ENCODE data around the gene GSN.

The GSN gene

GRCh38 chr9:121353241-121354061, 85.5 kb downstream of the GSN start:
- peak; percentile 62 for DNase-seq (ENCODE audit: low spot score)

DNA sequence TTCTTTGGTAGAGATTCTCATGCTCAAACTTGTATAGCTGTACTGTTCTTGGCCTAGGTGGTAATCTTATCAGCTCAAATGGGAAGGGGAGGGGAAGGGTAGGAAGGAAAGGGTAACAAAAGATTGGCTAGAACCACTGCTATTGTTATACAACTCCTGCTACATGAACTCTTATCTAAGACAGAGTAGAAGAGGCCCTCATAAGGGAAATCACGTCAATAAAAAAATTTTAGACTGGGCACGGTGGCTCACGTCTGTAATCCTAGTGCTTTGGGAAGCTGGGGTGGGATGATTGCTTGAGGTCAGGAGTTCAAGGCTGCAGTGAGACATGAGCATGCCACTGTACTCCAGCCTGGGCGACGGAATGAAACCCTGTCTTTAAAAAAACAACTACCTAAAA, 86.2 kb downstream of the GSN start:
- no peak for DNase-seq (ENCODE audit: low spot score)

DNA sequence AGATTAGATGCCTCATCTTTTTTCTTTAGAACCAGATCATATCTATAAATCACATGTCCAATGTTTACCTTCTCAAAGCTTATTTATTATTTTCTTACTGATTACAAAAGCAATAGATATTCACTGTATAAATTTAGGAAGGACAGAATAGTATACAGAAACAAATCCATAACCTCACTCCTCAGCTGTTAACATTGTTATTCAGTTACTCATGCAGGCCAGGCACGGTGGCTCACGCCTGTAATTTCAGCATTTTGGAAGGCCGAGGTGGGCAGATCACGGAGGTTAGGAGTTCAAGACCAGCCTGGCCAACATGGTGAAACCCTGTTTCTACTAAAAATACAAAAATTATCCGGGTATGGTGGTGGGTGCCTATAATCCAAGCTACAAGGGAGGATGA, 86.8 kb downstream of the GSN start:
- no peak for DNase-seq (ENCODE audit: low spot score)

DNA sequence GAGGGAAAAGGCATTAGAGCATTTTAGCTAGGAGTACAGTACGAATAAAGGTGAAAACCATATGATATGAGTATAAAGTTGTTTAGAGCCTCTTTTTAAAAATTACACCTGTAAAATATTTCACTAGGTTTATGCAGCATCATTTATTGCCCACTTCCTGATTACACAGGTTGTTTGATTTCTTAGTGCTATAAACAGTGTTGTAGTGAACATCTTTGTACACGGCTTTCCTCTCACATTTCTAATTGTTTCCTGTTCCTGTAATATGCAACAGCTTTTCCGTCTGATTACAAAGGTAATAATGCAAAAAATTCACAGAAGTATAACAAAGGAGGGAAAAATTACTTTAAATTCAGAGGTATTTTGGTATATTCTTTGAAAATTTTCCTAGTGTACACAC, 89.0 kb downstream of the GSN start:
- DNase-seq (ENCODE audit: low spot score) = no peak

- DNase-seq (ENCODE audit: low spot score) = peak; percentile 13
These were observed 90.8 kb downstream of the GSN start for GRCh38 chr9:121358751-121359150.

- no peak for DNase-seq (ENCODE audit: low spot score)
These were observed 91.7 kb downstream of the GSN start for GRCh38 chr9:121359351-121360294.

GRCh38 chr9:121360601-121361374, 92.8 kb downstream of the GSN start:
- no peak for DNase-seq (ENCODE audit: low spot score)

DNA sequence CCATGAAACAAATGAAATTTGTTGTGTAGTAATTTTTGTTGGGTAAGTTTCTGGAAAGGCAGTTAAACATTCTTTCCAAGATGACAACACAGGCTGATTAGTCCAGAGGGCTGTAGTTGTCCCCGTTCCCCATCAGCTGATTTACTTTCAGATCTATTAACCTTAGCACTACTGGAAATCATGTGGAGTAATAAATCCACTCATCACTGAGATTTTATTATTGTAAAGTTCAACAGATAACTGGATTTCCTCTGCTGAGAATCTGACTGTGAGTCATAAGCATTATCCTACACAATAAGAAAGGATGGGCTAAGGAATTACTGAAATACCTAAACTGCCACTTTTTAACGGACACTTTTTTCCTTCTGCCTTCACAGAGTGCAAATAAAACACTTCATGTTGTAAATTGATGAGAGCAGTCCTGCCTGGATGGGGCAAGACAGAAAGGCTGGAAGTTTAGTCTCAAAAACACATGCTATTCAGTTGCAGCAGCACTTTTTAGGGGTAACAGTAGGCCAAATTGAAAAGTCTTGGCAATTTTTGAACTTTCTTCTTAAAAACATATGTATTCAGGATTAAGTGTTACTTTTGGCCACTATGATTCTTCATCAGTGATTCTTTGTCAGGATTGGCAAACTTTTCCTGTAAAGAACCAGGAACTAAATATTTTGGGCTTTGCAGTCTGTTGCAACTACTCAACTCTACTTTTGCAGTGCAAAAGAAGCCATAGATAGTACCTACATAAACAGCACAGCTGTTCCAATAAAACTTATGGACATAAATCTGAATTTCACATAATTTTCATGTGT, 95.1 kb downstream of the GSN start:
- DNase-seq (ENCODE audit: low spot score) = no peak

GRCh38 chr9:121363622-121363961, 95.6 kb downstream of the GSN start:
- no peak for DNase-seq (ENCODE audit: low spot score)

GRCh38 chr9:121364077-121364476, 96.1 kb downstream of the GSN start:
- DNase-seq (ENCODE audit: low spot score) = no peak

DNA sequence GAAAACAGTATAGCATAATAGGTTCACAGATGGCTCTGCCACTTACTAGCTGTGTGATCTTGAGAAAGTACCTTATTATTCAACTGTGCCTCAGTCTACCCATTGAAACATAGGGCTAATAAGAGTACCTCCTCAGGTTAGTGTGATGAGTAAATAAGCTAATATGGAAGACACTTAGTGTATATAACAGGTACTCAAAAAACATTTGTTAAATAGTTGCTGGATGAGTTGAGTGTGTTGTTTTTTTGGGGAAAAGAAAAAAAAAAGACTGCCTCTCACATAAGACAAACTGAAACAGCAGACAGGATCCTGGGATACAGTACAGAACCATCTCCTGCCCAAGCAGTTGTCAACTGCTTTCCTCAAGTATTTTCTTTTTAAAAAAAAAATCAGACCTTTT, 96.9 kb downstream of the GSN start:
- no peak for DNase-seq (ENCODE audit: low spot score)

DNA sequence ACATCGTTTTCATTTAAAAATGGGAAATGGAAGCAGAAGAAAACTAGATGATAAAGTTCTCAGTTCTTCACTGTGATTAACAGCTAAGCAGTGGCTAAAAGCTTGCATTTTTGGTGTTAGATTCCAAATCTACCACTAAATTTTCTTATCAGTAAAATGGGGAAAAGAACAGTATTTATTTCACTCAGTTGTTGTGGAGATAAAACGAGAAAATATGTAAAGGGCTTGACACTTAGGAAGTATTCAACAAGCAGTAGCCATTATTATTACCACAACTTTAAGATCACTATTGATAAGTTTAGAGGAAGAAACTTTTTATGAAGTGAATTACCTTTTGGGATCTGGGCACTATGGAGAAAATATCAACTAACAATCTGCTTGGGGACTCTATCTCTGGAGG, 97.6 kb downstream of the GSN start:
- DNase-seq (ENCODE audit: low spot score) = no peak

GRCh38 chr9:121366611-121367192, 98.7 kb downstream of the GSN start:
- no peak for DNase-seq (ENCODE audit: low spot score)

DNA sequence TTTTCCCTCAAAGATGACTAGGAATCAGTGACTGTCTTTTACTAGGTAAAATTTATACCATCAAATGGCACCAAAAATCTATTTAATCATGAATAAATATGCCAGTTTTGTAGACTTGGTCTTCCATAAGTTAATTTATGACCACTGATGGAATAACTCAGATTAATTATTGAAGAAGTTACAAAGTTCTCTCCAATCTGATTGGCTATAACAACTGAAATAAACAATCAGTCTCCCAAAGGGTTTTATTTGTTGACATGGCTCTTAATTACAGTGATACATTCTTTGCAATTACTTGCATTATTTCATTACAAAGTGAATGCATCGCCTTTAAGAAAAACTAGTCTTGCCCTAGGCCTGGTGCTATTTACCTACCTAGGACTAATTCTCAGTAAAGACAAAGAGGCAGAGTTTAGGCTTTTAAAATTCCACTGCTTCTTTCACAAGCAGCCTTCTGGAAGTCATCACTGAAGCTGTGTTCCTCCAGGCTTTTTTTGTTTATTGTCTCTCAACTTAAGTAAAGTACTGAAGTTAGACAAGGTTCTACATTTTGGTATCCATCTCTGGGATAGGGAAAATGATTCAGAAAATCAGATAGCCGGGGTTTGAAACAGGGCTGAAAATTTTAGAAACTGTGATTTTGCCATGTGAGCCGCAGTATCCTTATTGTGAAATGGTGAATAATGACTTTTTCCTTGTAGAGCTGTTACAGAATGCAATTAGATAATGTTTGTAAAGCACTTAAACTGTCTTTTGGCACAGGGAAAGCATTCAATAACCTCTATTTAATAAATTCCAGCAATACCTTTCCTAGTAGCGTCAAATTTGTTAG, 99.6 kb downstream of the GSN start:
- DNase-seq (ENCODE audit: low spot score) = no peak

DNA sequence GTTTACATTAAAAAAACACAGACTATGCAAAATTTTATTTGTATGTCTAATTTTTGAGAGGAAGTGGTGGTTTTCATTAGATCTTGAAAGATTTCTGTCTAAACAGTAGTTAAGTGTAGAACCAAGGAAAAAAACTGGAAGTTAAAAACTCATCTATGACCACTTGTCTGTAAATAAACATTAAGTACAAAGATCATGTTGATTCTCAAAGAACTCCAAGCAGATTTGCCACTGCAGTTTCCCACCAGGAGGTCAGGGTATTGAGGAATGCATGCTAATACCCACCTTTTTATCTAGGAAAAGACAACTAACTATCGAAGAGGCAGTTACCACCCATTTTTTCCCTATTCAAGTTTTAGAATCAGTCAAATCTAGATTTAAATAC, 100.2 kb downstream of the GSN start:
- DNase-seq (ENCODE audit: low spot score) = no peak

DNA sequence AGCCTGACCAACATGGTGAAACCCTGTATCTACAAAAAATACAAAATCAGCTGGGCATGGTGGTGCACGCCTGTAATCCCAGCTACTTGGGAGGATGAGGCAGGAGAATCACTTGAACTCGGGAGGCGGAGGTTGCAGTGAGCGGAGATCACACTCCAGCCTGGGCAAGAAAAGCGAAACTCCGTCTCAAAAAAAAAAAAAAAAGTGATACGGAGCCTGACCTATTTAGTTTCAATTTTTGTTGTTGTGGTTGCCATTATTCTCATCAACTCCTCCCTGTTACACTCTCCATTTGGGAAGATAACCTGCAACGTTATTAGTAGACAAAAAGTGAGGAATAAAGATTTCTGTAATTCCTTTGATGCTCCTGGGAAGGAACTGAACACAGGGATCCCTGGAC, 100.8 kb downstream of the GSN start:
- no peak for DNase-seq (ENCODE audit: low spot score)

GRCh38 chr9:121369595-121370265, 101.8 kb downstream of the GSN start, which contains the start of gene STOM:
TSS of gene STOM (minus strand) at chr9:121370250. CDS start at chr9:121370187, 63 bp downstream.
- DNase-seq (ENCODE audit: low spot score) = peak; percentile 54

GRCh38 chr9:121371495-121372061, 103.6 kb downstream of the GSN start:
- DNase-seq (ENCODE audit: low spot score) = no peak
